ENCODE measurements around the gene ADAMTS4. TPM values are rescaled to one million over a fixed set of nuclear protein-coding genes. Genes with fewer than 3 reads are reported as not detected.

Gene ADAMTS4
- total and polyA plus RNA-seq, 9 of the 15 experiments (the other 6 are each of a cell fraction or from before 2014, with no cell fraction given) = 0.07 to 3.7 (median 0.41) TPM

- TF ChIP-seq ZFP30 (CRISPR knock-in tag; IDR thresholded peaks at IDR 0.05; ENCODE audit: borderline replicate concordance) (no peak), SREBF1 (IDR thresholded peaks at IDR 0.05; ENCODE audit: borderline replicate concordance, low read depth, low read length) (no peak), KAT7 (CRISPR knock-in tag; IDR thresholded peaks at IDR 0.05; ENCODE audit: borderline replicate concordance) (peak; percentile 85), TAF7 (tag; IDR thresholded peaks at IDR 0.05) (peak; percentile 95), CBFB (CRISPR knock-in tag; IDR thresholded peaks at IDR 0.05) (0 out of 2 replicates have a peak, but pooled peaks have one; percentile 64), ZBTB40 (IDR thresholded peaks at IDR 0.05) (no peak), ZBTB40 (CRISPR knock-in tag; IDR thresholded peaks at IDR 0.05) (no peak), CHD4 (IDR thresholded peaks at IDR 0.05; ENCODE audit: insufficient read depth, insufficient replicate concordance, low read depth, low read length, poor library complexity, severe bottlenecking) (no peak), LARP7 (IDR thresholded peaks at IDR 0.05) (0 out of 2 replicates have a peak, but pooled peaks have one; percentile 21), ZNF778 (CRISPR knock-in tag; IDR thresholded peaks at IDR 0.05) (no peak), ZNF589 (CRISPR knock-in tag; IDR thresholded peaks at IDR 0.05; ENCODE audit: low read depth) (no peak), HMG20B (CRISPR knock-in tag; IDR thresholded peaks at IDR 0.05) (no peak), LCOR (CRISPR knock-in tag; IDR thresholded peaks at IDR 0.05) (0 out of 2 replicates have a peak, but pooled peaks have one; percentile 42), ID3 (CRISPR knock-in tag; IDR thresholded peaks at IDR 0.05) (no peak), ID3 (tag; IDR thresholded peaks at IDR 0.05) (no peak), PRPF4 (IDR thresholded peaks at IDR 0.05; ENCODE audit: insufficient read depth, low read depth, low read length, poor library complexity, severe bottlenecking) (no peak), CBX3 (IDR thresholded peaks at IDR 0.05; ENCODE audit: borderline replicate concordance in 1 of 2, low read length in 2 of 2) (no peak), PTBP1 (IDR thresholded peaks at IDR 0.05; ENCODE audit: low read depth, low read length) (no peak)
Observed at GRCh38 chr1:161159087-161159912, 39.6 kb downstream of the ADAMTS4 start, which contains the start of gene USP21 (continued).
